BJ (cell line): Measurements from ENCODE around the gene SUPT4H1. TPM values are rescaled to one million over a fixed set of nuclear protein-coding genes. Genes with fewer than 3 reads are reported as not detected.

Experiments used
- CTCF ChIA-PET: fragments of 350-600 bp; formaldehyde crosslinking; extraction: SDS; loops from one replicate; lab custom pipeline; 2021; ENCODE audit warnings: antibody characterized with exemption, inconsistent platforms; lab: Yijun Ruan, JAX
- POLR2A ChIA-PET: fragments of 300-600 bp; sonication (Branson Sonifier 250); formaldehyde crosslinking; extraction: SDS; loops from one replicate; lab custom pipeline; 2021; ENCODE audit warnings: antibody characterized with exemption; lab: Charles Lee
- DNase-seq: peaks from one replicate; pipeline ENCODE4 v3.0.0-alpha.2; 2011; ENCODE audit warnings: low read depth
- H3K27me3 ChIP-seq: 2 replicates; pipeline ENCODE4 v1.6.0; 2011; ENCODE audit warnings: low read length; ENCODE audit not compliant: control insufficient read depth, insufficient read depth
- H3K36me3 ChIP-seq: 2 replicates; pipeline ENCODE4 v1.5.1; 2011; ENCODE audit warnings: low read length; ENCODE audit not compliant: control insufficient read depth, insufficient read depth
- H3K4me3 ChIP-seq: 2 replicates; pipeline ENCODE4 v1.5.1; 2011; ENCODE audit warnings: low read depth, mild to moderate bottlenecking, control low read depth, low read length
- polyA plus RNA-seq: library from polyadenylated mRNA; depleted of rRNA; stranded (reverse); fragments of >200 nt; gene quantifications from 2 replicates; pipeline ENCODE4 v1.2.3, GENCODE V29; 2011
- TF ChIP-seq, protein P1 (sequence below): IDR thresholded peaks from 2 replicates; pipeline ENCODE4 v1.5.1; 2011; ENCODE audit warnings: low read depth, mild to moderate bottlenecking, control low read depth, inconsistent platforms, low read length, moderate library complexity; ENCODE audit not compliant: insufficient read depth

Gene SUPT4H1
- polyA plus RNA-seq, 1 experiment, result 145 TPM

GRCh38 chr17:58325976-58326468, 26.0 kb downstream of the SUPT4H1 start:
- ChIA-PET CTCF (interaction anchor here (1.1 to 4.0 kb wide), 3 partner anchors 9 to 91 kb away, joined by 3 to 21 read pairs (median 6); partner anchors contain the start of genes RNF43 and SUPT4H1), POLR2A (interaction anchor here (1.2 kb wide), 1 partner anchor 26 kb away, joined by 3 read pairs; the partner anchor contains the start of gene SUPT4H1)
- TF ChIP-seq, protein P1, sequence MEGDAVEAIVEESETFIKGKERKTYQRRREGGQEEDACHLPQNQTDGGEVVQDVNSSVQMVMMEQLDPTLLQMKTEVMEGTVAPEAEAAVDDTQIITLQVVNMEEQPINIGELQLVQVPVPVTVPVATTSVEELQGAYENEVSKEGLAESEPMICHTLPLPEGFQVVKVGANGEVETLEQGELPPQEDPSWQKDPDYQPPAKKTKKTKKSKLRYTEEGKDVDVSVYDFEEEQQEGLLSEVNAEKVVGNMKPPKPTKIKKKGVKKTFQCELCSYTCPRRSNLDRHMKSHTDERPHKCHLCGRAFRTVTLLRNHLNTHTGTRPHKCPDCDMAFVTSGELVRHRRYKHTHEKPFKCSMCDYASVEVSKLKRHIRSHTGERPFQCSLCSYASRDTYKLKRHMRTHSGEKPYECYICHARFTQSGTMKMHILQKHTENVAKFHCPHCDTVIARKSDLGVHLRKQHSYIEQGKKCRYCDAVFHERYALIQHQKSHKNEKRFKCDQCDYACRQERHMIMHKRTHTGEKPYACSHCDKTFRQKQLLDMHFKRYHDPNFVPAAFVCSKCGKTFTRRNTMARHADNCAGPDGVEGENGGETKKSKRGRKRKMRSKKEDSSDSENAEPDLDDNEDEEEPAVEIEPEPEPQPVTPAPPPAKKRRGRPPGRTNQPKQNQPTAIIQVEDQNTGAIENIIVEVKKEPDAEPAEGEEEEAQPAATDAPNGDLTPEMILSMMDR, result no peak
- H3K27me3 ChIP-seq, result no peaks in the 10 kb centered on the region
- H3K36me3 ChIP-seq, result no peaks in the 10 kb centered on the region
- DNase-seq, result no peak
- H3K4me3 ChIP-seq, result no peak overlapping the region

GRCh38 chr17:58325289-58325726, 26.7 kb downstream of the SUPT4H1 start:
- TF ChIP-seq, protein P1, result no peak
- ChIA-PET CTCF (interaction anchor here (1.1 to 4.0 kb wide), 3 partner anchors 8 to 92 kb away, joined by 3 to 21 read pairs (median 6); partner anchors contain the start of genes RNF43 and SUPT4H1), POLR2A (interaction anchor here (1.2 kb wide), 1 partner anchor 27 kb away, joined by 3 read pairs; the partner anchor contains the start of gene SUPT4H1)
- H3K36me3 ChIP-seq, result no peaks in the 10 kb centered on the region
- no peak overlapping the region; the same call in 1 of the 2 replicates for H3K4me3 ChIP-seq
- DNase-seq, result no peak
- no peaks in the 10 kb centered on the region for H3K27me3 ChIP-seq

GRCh38 chr17:58324409-58325288, 27.4 kb downstream of the SUPT4H1 start:
- DNase-seq, result no peak
- CTCF ChIA-PET, result interaction anchor here (1.1 to 4.0 kb wide), 4 partner anchors 8 to 93 kb away, joined by 3 to 21 read pairs (median 7); partner anchors contain the start of genes RNF43 and SUPT4H1

DNA sequence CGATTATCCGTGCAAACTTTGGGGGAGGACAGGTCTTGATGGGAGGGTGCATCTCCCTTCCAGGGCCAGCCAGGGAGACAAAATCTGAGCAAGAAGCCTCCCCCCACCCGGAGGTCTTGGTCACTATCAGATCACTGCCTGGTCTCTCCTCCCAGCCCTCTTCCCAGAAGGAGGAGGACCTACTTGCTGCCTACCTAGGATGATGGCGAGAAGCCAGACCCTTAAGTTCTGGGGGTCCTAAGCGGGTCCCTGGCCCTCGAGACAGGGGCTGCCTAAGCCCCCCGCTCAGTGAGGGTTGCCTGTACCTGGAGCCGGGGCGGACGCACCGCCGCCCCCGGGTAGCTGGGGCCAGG, 28.0 kb downstream of the SUPT4H1 start:
- POLR2A ChIA-PET, result no interaction called here
- H3K4me3 ChIP-seq, result peak overlapping the region; percentile 57
- no peaks in the 10 kb centered on the region for H3K27me3 ChIP-seq
- no peaks in the 10 kb centered on the region for H3K36me3 ChIP-seq
- DNase-seq, result no peak
- CTCF ChIA-PET, result interaction anchor here (1.1 to 1.8 kb wide), 2 partner anchors 24 to 94 kb away, joined by 3 to 11 read pairs; partner anchors contain the start of gene RNF43
- TF ChIP-seq, protein P1, result no peak

More at GRCh38 chr17:58324409-58325288, 27.4 kb downstream of the SUPT4H1 start:
- POLR2A ChIA-PET, result no interaction called here
- no peaks in the 10 kb centered on the region for H3K36me3 ChIP-seq
- H3K4me3 ChIP-seq, result peak overlapping the region; percentile 57
- TF ChIP-seq, protein P1, result no peak
- no peaks in the 10 kb centered on the region for H3K27me3 ChIP-seq
